ENCODE measurements around the gene RABGAP1L.
"Not testable (repeated sequence)": the region's sequence is repeated elsewhere in the genome, so short reads cannot be mapped to it uniquely, and the experiment has no call there.

Gene RABGAP1L

DNA sequence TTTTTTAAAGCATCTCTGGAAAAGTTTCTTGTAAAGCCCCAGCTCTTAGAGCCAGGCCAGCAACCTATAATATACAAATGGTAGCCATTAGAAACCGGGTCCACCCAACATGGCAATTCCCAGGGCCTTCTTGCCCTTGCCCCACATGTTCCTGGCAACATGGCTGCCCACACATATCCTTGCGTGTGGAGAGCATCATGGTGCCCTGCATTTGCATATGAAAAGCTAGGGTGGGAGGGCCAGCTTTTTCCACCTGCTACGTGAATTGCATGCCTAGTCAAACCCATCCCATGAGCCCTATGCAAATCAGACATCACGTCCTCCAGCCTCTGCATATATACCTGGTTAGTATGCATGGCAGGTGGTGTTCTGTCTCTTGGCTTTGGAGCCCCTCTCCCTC lies 88.2 kb downstream of the RABGAP1L start:
- DNase-seq: no peak

DNA sequence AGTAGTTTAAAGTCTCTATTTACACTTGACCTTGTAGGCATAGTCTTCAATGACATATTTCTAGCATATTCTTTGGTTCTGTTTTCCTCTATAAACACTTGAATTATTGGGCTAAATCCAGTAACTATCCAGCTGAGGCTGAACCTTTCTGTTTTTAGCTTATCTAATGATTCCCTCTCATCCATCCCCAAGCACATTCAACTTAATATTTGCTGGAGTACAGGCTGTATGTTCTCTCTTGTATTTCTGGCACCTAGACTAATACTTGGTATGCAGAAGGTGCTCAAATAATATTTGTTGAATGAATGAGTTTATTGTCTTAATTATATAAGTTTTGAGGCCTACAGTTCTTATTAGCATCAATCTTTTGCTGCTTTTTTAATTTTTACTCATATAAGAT lies 88.7 kb downstream of the RABGAP1L start:
- DNase-seq: no peak

DNA sequence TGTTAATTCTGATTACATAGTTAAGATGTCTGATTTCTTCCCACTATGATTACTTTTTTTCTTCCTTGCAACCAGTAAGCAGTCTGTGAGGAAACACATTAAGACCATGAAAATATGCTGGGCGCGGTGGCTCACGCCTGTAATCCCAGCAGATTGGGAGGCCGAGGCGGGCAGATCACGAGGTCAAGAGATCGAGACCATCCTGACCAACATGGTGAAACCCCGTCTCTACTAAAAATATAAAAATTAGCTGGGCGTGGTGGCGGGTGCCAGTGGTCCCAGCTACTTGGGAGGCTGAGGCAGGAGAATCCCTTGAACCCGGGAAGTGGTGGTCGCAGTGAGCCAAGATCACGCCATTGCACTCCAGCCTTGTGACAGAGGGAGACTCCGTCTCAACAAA lies 97.1 kb downstream of the RABGAP1L start:
- DNase-seq: not testable (repeated sequence)

DNA sequence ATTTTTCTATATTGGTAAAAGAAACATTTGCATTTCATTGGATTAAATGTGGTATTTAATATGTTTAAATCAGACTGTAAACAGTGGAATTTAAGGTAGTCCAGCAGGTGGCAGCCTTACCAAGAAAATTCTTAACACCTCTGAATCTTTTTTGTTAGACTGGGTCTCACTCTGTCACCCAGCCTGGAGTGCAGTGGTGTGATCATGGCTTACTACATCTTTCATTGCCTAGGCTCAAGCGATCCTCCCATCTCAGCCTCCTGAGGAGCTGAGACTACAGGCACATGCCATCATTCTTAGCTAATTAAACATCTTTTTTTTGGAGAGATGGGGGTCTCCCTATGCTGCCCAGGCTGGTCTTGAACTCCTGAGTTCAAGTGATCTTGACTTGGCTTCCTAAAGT lies 98.8 kb downstream of the RABGAP1L start:
- DNase-seq: peak; percentile 67

DNA sequence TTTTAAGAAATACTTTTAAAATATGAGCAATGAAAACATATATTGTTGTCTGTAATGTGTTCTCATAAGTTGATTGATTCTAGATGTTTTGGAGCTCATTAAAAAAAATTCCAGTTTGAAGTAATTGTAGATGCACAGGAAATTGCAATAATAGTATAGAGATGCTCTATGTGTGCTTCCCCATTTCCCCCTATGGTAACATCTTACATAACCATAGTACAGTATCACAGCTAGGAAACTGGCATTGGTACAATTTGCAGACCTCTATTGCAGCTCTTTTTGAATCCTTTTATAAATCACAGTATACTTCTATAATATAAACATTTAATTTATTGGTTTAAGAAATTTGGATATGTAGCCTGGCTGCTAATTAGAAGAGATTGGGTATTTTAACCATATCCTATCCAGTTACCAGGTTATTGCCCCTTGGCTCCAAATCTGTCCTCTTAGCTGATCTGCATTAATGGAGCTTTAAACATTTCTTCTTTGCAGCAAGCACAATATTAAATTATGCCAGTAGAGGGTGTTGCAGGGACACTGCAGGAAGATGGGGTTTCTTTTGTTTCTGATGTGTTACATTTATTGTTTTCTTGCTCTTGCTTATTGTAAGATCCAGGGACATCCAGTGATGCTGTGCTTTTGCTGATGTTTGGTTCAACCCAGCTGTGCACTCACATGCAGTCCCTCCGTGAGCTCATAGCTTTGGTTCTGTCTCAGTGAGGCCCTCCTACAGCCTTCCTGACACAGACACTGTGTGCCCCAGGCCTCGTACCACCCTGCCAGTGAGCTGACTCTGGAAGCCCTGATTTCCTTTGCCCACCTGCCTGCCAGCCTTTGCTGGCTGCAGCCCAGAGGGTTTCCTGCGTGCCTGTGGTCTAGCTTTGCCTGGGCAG lies 103.3 kb downstream of the RABGAP1L start:
- peak; percentile 81 for DNase-seq

DNA sequence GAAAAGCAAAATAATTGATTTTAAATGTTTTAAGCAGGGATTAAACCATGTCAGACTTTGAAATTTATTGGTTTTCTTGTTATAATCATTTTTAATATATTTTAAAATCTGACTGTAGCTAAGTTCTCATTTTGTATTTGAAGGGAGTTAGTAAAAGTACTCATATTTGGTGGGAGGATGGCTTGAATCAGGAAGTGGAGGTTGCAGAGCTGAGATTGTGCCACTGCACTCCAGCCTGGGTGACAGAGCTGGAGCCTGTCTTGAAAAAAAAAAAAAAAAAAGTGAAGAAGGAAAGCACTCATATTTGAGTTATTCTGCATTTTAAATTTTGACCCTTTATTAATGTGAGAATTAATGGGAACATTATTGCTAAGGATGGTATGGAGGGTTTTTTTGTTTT lies 106.0 kb downstream of the RABGAP1L start:
- DNase-seq: no peak

DNA sequence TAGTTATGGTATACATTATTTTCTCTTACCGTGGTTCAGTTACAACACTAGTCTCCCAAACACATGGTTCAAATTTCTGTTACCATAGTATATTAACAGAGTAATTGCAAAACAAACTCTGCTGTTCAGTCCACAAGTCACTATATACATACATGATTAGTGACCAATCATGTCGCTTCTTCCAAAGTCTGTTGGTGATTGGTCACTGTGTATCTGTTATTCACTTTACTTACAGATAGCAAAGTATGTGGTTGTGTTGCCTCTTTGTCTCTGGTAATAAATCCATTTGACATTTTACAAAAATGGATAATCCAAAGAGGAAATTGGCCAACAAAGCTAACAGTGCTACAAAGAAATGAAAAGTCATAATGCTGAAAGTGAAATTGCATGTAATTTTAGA lies 107.2 kb downstream of the RABGAP1L start:
- no peak for DNase-seq

DNA sequence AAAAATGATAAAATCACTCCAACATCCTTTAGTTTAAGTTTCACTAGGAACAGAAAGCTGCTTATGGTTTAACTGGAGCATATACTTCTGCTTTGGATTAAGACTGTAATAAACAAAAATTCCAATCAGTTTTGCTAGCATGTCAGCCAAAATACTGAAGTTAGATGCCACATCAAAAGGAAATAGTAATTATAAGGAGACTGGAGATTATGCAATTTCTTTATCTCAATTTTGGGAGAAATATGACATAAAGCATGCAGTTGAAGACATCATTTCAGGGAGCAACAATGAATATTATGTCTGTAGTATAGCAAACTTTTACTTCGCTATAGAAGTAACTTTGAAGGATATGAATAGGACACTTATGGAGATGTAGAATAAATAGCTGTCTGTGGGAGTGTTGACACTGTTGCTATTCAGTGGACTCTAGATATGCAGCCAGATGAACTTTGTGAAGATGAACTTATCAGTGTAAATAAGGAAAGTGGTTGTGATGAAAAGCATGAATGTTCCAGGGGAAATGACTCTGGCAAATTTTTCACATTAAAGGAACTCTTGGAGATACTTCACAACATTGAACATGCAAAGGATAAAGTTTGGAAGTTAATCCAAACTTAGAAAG lies 107.8 kb downstream of the RABGAP1L start:
- no peak for DNase-seq

DNA sequence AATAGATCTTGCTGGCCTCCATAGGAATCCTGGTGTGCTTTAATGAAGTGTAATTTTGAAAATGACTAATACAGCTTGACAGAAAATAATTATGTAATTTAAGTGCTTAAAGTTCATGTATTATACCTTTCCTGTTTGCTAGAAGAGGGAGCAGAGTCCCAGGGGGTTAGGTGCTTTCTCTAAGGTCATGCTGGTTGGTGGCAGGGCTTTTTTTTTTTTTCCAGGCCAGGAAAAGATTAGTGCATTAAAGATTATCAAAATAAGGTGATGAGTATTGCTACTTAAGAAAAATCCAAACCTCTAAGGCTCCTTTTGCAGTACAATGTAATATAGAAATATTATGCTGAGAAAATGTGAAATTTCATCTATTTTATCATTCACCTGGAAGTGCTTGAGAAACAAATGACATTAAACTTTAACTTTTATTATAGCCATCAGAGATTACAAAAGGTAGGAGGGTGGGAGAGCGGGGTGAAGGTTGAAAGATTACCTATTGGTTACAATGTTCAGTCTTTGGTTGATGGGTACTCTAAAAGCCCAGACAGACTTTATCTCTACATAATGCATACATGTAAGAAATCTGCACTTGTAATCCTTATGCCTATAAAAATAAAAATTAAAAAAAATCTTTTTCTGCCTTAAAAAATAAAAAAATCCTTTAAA lies 110.8 kb downstream of the RABGAP1L start:
- DNase-seq: no peak

DNA sequence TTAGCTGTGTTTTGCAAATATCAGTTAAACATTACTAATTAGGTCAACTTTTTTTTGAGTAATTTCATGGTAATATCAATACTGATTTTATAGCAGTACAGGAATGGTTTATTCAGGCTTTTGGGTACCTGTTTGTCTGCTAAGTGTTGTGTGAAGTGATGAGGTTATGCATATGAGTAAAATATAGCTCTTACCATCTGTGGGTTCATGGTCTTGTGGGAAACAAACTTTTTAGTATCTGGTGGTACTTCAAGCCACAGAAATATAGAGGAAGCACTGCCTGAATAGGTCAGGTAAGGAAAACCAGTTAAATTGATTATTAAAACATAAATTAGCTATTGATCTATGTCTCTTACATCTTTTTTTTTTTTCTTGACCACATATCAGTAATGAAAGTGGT lies 113.9 kb downstream of the RABGAP1L start:
- no peak for DNase-seq

DNA sequence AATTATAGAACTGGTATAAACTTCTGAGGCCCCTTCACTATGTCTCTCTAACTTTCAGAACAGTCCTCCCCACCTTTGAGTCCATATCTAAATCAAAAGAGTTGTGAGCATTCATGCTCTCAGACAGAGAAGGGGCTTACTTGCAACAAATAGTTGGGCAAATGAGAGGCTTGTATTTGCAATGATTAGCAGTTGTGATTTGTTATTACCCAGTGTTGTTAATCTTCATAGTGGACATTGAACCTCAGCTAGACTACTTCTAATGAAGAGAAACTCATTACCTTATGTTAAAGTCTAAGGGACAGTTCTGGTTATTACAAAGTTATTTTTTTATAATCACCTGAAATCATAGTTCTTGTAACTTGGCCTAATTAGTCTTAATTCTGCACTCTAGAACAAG lies 114.5 kb downstream of the RABGAP1L start:
- no peak for DNase-seq

DNA sequence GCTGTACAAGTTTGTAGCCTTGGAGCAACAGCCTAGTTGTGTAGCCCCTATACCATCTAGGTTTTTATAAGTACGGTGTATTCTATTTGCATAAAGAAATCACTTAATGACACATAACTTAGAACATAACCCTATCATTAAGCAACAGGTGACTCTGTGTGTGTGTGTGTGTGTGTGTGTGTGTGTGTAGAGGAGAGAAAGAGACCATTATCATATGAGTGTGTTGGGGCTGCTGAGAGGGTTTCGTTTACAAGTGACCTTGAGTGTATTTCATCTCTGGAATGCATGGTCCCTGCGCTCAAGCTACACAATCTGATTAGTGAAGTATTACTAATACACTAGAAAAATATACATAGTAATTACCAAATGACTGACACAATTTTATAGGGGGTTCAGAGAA lies 115.1 kb downstream of the RABGAP1L start:
- no peak for DNase-seq

DNA sequence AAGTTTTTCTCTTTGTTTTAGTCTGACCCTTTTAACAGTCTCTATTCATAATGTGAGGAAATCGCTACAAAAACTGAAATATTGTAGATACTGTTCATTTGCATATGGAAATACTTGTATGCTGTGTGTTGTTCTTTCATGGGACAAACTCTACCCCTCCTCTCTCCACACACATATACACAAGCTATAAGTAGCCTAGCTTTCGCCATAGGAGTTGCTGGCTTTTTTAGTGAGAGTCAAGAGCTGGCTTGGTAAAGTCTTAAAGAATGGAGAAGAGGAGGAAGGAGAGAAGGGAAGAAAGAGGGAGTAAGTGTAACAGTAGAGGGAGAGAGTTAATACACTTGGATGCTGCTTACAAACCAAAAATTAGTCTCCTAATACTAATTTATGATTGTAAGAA lies 115.6 kb downstream of the RABGAP1L start:
- DNase-seq: no peak

DNA sequence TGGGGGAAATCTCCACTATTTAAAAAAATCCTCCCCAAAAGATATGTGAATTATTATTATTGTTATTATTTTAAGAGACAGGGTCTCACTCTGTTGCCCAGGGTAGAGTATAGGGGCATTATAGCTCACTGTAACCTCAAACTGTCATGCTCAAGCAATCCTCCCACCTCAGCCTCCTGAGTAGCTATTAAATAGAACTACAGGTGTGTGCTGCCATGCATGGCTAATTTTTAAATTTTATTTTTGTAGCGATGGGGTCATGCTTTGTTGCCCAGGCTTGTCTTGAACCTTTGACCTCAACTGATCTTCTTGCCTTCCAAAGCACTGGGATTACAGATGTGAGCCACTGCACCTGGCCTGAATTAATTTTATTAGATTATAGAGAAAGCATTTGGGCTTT lies 116.8 kb downstream of the RABGAP1L start:
- DNase-seq: no peak

DNA sequence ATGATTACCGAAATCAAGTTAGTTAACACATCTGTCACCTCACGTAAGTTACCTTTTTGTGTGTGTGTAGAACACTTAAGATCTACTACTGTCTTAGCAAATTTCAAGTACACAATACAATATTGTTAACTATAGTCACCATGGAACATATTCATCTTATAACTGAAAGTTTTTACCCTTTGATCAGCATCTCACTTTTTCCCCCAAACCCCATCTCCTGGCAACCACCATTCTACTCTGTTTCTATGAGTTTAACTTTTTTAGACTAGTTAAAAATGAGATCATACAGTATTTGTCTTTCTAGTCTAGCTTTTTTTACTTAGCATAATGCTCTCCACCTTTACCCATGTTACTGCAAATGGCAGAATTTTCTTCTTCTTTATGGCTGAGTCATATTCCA lies 124.7 kb downstream of the RABGAP1L start:
- DNase-seq: no peak

DNA sequence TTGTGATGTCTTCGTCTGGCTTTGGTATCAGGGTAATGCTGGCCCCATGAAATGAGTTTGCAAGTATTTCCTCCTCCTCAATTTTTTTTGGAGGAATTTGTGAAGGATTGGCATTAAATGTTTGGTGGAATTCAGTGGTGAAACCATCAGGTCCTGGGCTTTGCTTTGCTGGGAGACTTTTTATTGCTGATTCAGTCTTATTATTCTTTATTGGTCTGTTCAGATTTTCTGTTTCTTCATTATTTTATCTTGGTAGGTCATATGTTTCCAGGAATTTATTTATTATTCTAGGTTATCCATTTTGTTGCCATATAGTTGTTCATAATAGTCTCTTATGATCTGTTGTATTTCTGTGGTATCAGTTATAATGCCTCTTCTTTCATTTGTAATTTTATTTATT lies 126.7 kb downstream of the RABGAP1L start:
- DNase-seq: no peak

DNA sequence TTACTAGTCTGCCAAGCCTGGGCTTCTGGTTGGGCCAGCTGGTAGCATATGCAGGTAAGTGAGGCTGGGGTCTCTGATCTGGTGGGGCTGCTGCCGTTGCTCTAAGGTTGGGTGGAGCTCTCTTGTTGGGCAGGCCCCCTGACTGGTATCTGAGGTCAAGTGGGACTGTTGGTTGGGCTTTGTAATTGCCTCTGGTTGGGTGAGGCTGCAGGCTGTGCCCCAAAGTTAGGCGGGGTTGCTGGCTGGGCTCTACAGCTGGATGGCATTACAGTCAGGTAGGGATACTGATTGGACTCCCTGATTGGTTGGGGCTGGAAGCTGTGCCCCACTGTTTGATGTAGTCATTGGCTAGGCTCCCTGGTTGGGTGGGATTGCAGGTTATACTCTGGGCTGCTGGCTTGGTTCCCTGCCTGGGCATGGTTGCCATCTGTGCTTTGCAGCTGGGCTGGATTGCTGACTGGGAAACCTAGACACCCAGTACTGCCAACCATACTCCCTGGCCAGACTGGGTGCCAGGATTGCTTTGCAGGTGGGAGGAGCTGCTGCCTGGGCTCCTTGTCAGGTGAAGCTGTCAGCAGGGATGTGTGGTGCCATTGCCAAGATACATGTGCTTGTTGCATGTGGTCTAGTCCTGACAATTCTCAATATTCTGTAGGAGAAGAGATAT lies 130.5 kb downstream of the RABGAP1L start:
- DNase-seq: peak; percentile 7

DNA sequence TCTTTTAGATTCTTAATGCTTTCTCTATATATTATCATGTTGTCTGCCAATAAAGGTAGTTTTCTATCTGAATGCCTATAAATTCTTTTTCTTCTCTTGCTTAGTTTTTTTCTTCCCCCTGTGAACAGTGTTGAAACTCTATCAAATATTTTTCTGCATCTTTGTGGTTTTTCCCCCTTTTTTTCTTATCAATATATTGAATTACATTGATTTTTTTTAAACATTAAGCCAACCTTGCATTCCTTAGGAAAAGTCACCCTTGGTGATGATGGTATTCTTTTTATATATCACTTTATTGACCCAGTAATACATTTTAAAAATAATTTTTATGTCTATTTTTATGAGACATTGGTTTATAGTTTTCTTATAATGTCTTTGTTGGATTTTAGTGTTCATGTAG lies 131.7 kb downstream of the RABGAP1L start:
- no peak for DNase-seq

DNA sequence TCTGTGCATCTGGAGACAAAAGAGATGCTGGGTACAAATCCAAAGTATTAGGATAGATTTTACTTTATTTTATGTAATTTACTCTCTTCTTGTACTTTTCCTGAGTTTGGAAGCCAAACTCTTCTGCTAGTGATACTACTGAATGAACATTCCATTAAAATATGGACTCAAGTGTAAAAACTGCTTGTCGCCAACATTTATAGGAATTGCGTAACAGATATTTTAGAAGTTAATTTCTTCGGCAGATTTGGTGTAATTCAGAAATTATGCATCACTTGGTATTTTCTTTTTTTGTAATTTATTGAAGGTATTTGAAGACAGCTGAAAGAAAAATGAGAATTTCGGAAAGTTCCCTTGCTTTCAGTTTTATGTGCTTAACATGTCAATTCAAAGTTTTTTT lies 137.0 kb downstream of the RABGAP1L start:
- DNase-seq: no peak

DNA sequence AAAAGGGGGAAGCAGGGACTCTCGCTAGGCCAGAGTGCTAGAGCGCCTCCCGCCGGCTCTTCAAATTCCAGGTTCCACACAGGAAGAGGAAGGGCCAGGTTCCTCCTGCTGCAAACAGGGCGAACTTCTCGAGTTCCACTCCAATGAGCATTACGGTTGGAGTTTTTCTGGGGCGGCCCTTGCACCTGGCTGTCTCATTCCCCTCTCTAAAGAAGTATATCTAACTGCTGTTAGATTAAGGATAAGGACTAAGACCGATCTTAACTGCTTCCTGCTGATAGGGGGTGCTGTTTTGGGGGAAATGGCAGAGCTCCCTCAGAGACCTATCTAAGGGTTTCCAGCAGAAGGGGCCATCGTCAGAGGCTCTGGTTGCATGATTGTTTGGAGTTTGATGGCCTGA lies 138.0 kb downstream of the RABGAP1L start:
- DNase-seq: no peak

DNA sequence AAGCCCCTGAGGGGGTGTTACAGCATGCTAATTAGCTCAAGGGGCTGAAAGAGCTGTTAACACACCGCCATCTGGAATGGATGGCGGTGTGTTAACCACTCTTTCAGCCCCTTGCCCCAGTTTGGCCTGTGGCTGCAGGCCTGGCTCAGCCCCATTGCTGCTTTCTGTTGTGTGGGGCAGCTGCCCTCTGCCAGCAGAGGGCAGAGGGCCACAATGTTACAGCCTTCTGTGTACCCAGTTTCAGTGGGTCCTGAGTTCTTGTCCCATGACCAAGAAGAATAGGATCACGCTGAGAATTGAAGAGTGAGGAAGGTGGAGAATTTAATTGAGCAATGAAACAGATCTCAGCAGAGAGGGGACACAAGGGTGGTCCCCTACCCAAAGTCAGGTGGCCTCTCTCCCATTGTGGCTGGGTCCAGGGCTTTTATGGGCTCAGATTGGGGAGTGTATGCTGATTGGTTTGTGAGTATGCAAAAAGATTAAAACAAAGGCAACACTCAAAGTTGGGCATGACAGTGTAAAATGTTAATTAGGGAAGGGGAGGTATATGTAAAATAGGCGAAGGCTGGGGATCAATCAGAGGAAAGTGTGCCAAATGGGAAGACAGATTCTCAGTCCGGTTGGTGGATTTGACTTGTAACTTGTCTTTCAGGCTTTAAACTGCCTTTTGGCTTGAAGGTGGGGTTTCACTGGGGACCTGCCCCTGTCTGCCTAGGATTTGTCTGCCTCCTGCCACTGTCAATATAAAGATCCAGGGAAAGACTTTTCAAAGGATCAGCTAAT lies 142.2 kb downstream of the RABGAP1L start:
- no peak for DNase-seq

DNA sequence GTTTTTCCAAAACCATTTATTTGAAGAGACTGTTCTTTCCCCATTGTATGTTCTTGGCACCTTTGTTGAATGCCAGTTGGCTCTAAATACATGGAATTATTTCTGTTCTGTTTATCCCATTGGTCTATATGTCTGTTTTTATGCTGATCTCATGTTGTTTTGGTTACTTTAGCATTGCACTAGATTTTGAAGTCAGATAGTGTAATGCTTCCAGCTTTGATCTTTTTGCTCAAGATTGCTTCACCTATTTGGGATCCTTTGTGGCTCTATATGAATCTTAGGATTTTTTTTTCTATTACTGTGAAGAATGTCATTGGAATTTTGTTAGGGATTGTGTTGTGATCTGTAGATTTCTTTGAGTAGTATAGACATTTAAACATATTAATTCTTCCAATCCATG lies 149.3 kb downstream of the RABGAP1L start:
- no peak for DNase-seq

DNA sequence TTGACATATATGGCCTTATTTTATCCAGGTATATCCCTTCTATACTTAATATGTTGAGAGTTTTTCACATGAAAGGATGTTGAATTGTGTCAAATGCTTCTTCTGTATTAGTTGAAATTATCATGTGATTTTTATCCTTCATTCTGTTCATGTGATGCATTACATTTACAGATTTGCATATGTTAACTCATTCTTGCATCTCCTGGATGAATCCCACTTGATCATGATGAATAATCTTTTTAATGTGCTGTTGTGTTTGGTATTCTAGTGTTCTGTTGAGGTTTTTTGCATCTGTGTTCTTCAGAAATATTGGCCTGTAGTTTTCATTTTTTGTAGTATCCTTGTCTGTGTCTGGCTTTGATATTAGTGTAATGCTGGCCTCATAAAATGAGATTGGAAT lies 150.2 kb downstream of the RABGAP1L start:
- no peak for DNase-seq
